ENCODE measurements around the gene GLIPR2. TPM values are rescaled to one million over a fixed set of nuclear protein-coding genes. Genes with fewer than 3 reads are reported as not detected.

GLIPR2 gene
- total and polyA plus RNA-seq, 2 of the 13 experiments (the other 11 are each of a cell fraction or from before 2014, with no cell fraction given) = 0.08 to 0.42 TPM

DNA sequence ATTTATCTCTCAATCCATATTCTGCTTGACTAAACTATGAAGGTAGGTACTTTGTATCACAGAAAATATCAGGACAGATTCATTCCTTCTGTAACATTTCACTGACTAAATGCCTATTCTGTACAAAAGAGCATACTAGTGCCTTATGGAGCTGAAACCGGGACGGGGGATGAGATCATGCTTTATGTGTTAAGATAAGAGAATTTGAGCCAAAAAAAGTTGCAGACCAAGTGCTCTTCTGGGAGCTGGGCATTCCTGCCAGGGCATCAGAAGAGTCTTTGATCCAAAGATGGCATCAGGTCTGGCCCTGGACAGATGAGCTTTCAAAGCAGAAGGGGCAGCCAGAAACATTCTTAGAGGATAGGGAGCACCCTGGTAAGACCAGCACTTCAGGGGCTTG lies 27.5 kb upstream of the GLIPR2 start:
- no peak for TF ChIP-seq RCOR2 (CRISPR knock-in tag; IDR thresholded peaks at IDR 0.05)
- no peak for TF ChIP-seq PAF1 (CRISPR knock-in tag; IDR thresholded peaks at IDR 0.05)
- TF ChIP-seq FOXA1 (IDR thresholded peaks at IDR 0.05) = no peak
- TF ChIP-seq FOXA1 (CRISPR knock-in tag; IDR thresholded peaks at IDR 0.05) = no peak
- no peak for TF ChIP-seq CBX5 (CRISPR knock-in tag; IDR thresholded peaks at IDR 0.05; ENCODE audit: borderline replicate concordance)
- TF ChIP-seq ZNF790 (CRISPR knock-in tag; IDR thresholded peaks at IDR 0.05; ENCODE audit: borderline replicate concordance) = no peak
- TF ChIP-seq HMGA1 (CRISPR knock-in tag; conservative IDR thresholded peaks at IDR 0.05) = no peak
- TF ChIP-seq, protein P1, sequence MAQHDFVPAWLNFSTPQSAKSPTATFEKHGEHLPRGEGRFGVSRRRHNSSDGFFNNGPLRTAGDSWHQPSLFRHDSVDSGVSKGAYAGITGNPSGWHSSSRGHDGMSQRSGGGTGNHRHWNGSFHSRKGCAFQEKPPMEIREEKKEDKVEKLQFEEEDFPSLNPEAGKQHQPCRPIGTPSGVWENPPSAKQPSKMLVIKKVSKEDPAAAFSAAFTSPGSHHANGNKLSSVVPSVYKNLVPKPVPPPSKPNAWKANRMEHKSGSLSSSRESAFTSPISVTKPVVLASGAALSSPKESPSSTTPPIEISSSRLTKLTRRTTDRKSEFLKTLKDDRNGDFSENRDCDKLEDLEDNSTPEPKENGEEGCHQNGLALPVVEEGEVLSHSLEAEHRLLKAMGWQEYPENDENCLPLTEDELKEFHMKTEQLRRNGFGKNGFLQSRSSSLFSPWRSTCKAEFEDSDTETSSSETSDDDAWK (CRISPR knock-in tag; IDR thresholded peaks at IDR 0.05) = no peak
- TF ChIP-seq, protein P2, sequence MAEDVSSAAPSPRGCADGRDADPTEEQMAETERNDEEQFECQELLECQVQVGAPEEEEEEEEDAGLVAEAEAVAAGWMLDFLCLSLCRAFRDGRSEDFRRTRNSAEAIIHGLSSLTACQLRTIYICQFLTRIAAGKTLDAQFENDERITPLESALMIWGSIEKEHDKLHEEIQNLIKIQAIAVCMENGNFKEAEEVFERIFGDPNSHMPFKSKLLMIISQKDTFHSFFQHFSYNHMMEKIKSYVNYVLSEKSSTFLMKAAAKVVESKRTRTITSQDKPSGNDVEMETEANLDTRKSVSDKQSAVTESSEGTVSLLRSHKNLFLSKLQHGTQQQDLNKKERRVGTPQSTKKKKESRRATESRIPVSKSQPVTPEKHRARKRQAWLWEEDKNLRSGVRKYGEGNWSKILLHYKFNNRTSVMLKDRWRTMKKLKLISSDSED (CRISPR knock-in tag; IDR thresholded peaks at IDR 0.05) = no peak
- no peak for TF ChIP-seq ZFP1 (CRISPR knock-in tag; IDR thresholded peaks at IDR 0.05)
- no peak for TF ChIP-seq TOPORS (CRISPR knock-in tag; IDR thresholded peaks at IDR 0.05)
- no peak for TF ChIP-seq NR2C2 (CRISPR knock-in tag; IDR thresholded peaks at IDR 0.05; ENCODE audit: borderline replicate concordance)
- TF ChIP-seq FOXO1 (CRISPR knock-in tag; IDR thresholded peaks at IDR 0.05) = no peak
- TF ChIP-seq, protein P3, sequence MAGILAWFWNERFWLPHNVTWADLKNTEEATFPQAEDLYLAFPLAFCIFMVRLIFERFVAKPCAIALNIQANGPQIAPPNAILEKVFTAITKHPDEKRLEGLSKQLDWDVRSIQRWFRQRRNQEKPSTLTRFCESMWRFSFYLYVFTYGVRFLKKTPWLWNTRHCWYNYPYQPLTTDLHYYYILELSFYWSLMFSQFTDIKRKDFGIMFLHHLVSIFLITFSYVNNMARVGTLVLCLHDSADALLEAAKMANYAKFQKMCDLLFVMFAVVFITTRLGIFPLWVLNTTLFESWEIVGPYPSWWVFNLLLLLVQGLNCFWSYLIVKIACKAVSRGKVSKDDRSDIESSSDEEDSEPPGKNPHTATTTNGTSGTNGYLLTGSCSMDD (CRISPR knock-in tag; IDR thresholded peaks at IDR 0.05) = no peak
- TF ChIP-seq, protein P4, sequence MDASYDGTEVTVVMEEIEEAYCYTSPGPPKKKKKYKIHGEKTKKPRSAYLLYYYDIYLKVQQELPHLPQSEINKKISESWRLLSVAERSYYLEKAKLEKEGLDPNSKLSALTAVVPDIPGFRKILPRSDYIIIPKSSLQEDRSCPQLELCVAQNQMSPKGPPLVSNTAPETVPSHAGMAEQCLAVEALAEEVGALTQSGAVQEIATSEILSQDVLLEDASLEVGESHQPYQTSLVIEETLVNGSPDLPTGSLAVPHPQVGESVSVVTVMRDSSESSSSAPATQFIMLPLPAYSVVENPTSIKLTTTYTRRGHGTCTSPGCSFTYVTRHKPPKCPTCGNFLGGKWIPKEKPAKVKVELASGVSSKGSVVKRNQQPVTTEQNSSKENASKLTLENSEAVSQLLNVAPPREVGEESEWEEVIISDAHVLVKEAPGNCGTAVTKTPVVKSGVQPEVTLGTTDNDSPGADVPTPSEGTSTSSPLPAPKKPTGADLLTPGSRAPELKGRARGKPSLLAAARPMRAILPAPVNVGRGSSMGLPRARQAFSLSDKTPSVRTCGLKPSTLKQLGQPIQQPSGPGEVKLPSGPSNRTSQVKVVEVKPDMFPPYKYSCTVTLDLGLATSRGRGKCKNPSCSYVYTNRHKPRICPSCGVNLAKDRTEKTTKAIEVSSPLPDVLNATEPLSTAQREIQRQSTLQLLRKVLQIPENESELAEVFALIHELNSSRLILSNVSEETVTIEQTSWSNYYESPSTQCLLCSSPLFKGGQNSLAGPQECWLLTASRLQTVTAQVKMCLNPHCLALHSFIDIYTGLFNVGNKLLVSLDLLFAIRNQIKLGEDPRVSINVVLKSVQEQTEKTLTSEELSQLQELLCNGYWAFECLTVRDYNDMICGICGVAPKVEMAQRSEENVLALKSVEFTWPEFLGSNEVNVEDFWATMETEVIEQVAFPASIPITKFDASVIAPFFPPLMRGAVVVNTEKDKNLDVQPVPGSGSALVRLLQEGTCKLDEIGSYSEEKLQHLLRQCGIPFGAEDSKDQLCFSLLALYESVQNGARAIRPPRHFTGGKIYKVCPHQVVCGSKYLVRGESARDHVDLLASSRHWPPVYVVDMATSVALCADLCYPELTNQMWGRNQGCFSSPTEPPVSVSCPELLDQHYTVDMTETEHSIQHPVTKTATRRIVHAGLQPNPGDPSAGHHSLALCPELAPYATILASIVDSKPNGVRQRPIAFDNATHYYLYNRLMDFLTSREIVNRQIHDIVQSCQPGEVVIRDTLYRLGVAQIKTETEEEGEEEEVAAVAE (CRISPR knock-in tag; IDR thresholded peaks at IDR 0.05; ENCODE audit: borderline replicate concordance) = no peak
- TF ChIP-seq, protein P5, sequence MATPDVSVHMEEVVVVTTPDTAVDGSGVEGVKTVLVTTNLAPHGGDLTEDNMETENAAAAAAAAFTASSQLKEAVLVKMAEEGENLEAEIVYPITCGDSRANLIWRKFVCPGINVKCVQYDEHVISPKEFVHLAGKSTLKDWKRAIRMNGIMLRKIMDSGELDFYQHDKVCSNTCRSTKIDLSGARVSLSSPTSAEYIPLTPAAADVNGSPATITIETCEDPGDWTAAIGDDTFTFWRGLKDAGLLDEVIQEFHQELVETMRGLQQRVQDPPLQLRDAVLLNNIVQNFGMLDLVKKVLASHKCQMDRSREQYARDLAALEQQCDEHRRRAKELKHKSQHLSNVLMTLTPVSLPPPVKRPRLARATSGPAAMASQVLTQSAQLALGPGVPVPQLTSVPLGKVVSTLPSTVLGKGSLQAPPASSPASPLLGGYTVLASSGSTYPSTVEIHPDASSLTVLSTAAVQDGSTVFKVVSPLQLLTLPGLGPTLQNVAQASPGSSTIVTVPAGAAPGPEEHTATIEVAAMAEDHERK (CRISPR knock-in tag; IDR thresholded peaks at IDR 0.05; ENCODE audit: low read depth) = no peak
- no peak for TF ChIP-seq ZNF350 (CRISPR knock-in tag; IDR thresholded peaks at IDR 0.05; ENCODE audit: borderline replicate concordance, low read depth)
- no peak for TF ChIP-seq TBX2 (CRISPR knock-in tag; IDR thresholded peaks at IDR 0.05; ENCODE audit: borderline replicate concordance)
- no peak overlapping the region for H3K4me2 ChIP-seq (ENCODE audit: low read depth, low read length)
- no peak overlapping the region for H2AFZ ChIP-seq (ENCODE audit: low read length)
- no peaks in the 10 kb centered on the region for H3K79me2 ChIP-seq (ENCODE audit: insufficient read depth, low read length)
- no peak for FAIRE-seq
- no peaks in the 10 kb centered on the region for H3K9me3 ChIP-seq (ENCODE audit: low read length)
- no peak for DNase-seq (ENCODE audit: low spot score)
- BruUV-seq (replicated peaks) = no TSS peak
- in situ Hi-C loops (cut with HindIII; ENCODE audit: extremely low pct_ligation_motif_present, low pct_unique_long_range_greater_than_20kb) (no loop called here), intact Hi-C loops (cut with micrococcal nuclease; ENCODE audit: unreplicated experiment) (no loop called here)
- no peaks in the 10 kb centered on the region for H3K27me3 ChIP-seq (ENCODE audit: control insufficient read depth in 1 of 2, insufficient read depth in 2 of 2, low read length in 2 of 2)
- no peak overlapping the region for H3K4me3 ChIP-seq (replicated peaks in 1 of 3; ENCODE audit: insufficient read depth in 1 of 3, low read depth in 2 of 3, low read length in 3 of 3)
- H3K4me1 ChIP-seq (ENCODE audit: insufficient read depth, low read length) = no peaks in the 10 kb centered on the region
- CTCF ChIA-PET (ENCODE audit: low intra/inter-chr PET ratio, low total read pairs) = no interaction called here
- no peak for ATAC-seq
- H3K9ac ChIP-seq (ENCODE audit: insufficient read depth, low read depth, low read length) = no peak overlapping the region
- POLR2A ChIA-PET = no interaction called here
- WGBS (ENCODE audit: low lambda C conversion rate) = 61% methylated on average over 2 of the region's 2 CpGs
- no peaks in the 10 kb centered on the region for H3K36me3 ChIP-seq (replicated peaks in 1 of 2; ENCODE audit: control insufficient read depth in 1 of 2, insufficient read depth in 2 of 2, low read length in 2 of 2)
- H4K20me1 ChIP-seq (ENCODE audit: insufficient read depth, low read length) = no peaks in the 10 kb centered on the region
- no peak overlapping the region for H3K27ac ChIP-seq (ENCODE audit: extremely low read length, insufficient read depth, low read length)
